Pancreas (tissue), 10 donors: ENCODE data around the gene NDUFV3. TPM values are rescaled to one million over a fixed set of nuclear protein-coding genes. Genes with fewer than 3 reads are reported as not detected.
"Not testable (repeated sequence)": the region's sequence is repeated elsewhere in the genome, so short reads cannot be mapped to it uniquely, and the experiment has no call there.

ENCODE experiments used
- ATAC-seq, 4 donors: fragments of 200-7000 bp; cut with Tn5 transposase; one replicate each; pipeline versions ENCODE4 v1.8.0 to v1.9.1; 2020; ENCODE audit warnings: mild to moderate bottlenecking in 4 of 4, moderate library complexity in 4 of 4
- DNase-seq, 6 donors: peaks; one replicate each; pipeline ENCODE4 v3.0.0-alpha.2; 2020
- FAIRE-seq: peaks from 2 replicates; lab custom pipeline; 2012; peaks lifted over from hg19 to GRCh38; lab: Jason Lieb, UNC
- H3K27ac ChIP-seq, 4 donors: fragments of 200-600 bp; sonication (generic); 1 replicate in 3 of 4; 2 replicates in 1 of 4; pipeline versions ENCODE4 v1.5.0 to v1.8.0; 2020
- H3K27me3 ChIP-seq, 4 donors: fragments of 200-600 bp; one replicate each; pipeline ENCODE4 v1.8.0; 2021
- H3K36me3 ChIP-seq, 3 donors: fragments of 200-600 bp; sonication (generic) in 1 of 3; one replicate each; pipeline versions ENCODE4 v1.5.0 to v1.8.0; 2020 to 2021
- H3K4me1 ChIP-seq, 3 donors: fragments of 200-600 bp; one replicate each; pipeline ENCODE4 v1.8.0; 2021
- H3K4me3 ChIP-seq, 4 donors: fragments of 200-600 bp; sonication (generic) in 2 of 4; one replicate each; pipeline versions ENCODE4 v1.5.0 to v1.8.0; 2020 to 2021
- H3K9me3 ChIP-seq, 4 donors: fragments of 200-600 bp; one replicate each; pipeline ENCODE4 v1.8.0; 2021
- whole genome bisulfite sequencing, 2 donors: extraction: QIAGEN DNeasy Blood & Tissue Kit; methylation state at CpG; one replicate each; pipeline ENCODE4 v1.1.7; 2013; 5-methylcytosine and 5-hydroxymethylcytosine counted together
- intact Hi-C, 3 donors: fragments of 100-400 bp; cut with DNase I; formaldehyde crosslinking; loops; one replicate each; pipeline versions ENCODE4 v1.11.1 to v1.14.2; 2022
- polyA plus RNA-seq, 2 donors: library from polyadenylated mRNA; stranded (reverse); fragments of 200-250 nt; gene quantifications; one replicate each; pipeline ENCODE4 v1.2.3, GENCODE V29; 2013
- total RNA-seq, 6 donors: library from RNA; stranded (reverse); fragmentation: NEBNext Ultra II Directional in 4 of 6; extraction: Animal tissue kit (Norgen Biotek cat#: 25700) in 4 of 6; gene quantifications; one replicate each; pipeline versions ENCODE4 v1.2.1 to v1.2.4, GENCODE V29; 2021 to 2023
- TF ChIP-seq, protein P1 (sequence below), 4 donors: fragments of 200-600 bp; sonication (generic) in 3 of 4; IDR thresholded peaks; one replicate each; pipeline versions ENCODE4 v1.5.0 to v1.8.0; 2021; ENCODE audit warnings: antibody characterized with exemption in 4 of 4
- donor health status: healthy with polysubstance abuse.
- donor health status: DM: no; HTN: no; CAD: no; lungs with moderate emphysema.
- donor health status: DM: no; HTN: no; CAD: no.
- donor health status: control.
- donor health status: control.
- donor health status: Bipolar disorder and iron deficiency.
- donor health status: DM: yes; HTN: yes; CAD: no.
- donor health status: DM: no; HTN: no; CAD: no.
- donor health status: DM: no; HTN: no; CAD: no.
- donor health status: DM: yes; HTN: yes; CAD: no.

NDUFV3 gene
- total and polyA plus RNA-seq, 8 donors, result 16.6 to 30.1 (median 20.8) TPM

DNA sequence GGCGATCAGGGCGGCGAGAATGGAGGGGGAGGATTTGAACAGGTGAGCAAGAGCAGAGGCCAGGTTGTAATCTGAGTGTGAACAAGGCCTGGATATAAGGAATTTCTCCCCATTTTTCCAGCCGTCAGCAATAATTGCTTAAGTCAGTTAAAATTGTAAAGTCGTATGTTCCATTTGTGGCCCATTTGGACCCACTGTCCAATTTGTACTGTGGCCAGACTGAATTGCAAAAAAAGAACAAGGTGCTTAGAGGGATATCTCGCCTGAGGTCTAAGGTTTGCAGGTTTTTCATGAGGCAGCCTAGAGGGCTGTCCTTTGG is 31.3 kb downstream of the NDUFV3 start:
- TF ChIP-seq, protein P1, sequence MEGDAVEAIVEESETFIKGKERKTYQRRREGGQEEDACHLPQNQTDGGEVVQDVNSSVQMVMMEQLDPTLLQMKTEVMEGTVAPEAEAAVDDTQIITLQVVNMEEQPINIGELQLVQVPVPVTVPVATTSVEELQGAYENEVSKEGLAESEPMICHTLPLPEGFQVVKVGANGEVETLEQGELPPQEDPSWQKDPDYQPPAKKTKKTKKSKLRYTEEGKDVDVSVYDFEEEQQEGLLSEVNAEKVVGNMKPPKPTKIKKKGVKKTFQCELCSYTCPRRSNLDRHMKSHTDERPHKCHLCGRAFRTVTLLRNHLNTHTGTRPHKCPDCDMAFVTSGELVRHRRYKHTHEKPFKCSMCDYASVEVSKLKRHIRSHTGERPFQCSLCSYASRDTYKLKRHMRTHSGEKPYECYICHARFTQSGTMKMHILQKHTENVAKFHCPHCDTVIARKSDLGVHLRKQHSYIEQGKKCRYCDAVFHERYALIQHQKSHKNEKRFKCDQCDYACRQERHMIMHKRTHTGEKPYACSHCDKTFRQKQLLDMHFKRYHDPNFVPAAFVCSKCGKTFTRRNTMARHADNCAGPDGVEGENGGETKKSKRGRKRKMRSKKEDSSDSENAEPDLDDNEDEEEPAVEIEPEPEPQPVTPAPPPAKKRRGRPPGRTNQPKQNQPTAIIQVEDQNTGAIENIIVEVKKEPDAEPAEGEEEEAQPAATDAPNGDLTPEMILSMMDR (IDR thresholded peaks at IDR 0.05), result no peak
- Histone ChIP-seq H3K9me3 (no peaks in the 10 kb centered on the region), H3K27ac (no peak overlapping the region), H3K27me3 (no peaks in the 10 kb centered on the region), H3K4me3 (no peak overlapping the region), H3K4me1 (peaks cover 0 to 4% (median 0%) of the 10 kb centered on the region in 3 donors), H3K36me3 (no peaks in the 10 kb centered on the region)
- no peak for DNase-seq
- no peak for ATAC-seq
- 90% methylated on average over 6 of the region's 6 CpGs for WGBS, 2 donors
- intact Hi-C loops, result no loop called here
- no peak for FAIRE-seq

DNA sequence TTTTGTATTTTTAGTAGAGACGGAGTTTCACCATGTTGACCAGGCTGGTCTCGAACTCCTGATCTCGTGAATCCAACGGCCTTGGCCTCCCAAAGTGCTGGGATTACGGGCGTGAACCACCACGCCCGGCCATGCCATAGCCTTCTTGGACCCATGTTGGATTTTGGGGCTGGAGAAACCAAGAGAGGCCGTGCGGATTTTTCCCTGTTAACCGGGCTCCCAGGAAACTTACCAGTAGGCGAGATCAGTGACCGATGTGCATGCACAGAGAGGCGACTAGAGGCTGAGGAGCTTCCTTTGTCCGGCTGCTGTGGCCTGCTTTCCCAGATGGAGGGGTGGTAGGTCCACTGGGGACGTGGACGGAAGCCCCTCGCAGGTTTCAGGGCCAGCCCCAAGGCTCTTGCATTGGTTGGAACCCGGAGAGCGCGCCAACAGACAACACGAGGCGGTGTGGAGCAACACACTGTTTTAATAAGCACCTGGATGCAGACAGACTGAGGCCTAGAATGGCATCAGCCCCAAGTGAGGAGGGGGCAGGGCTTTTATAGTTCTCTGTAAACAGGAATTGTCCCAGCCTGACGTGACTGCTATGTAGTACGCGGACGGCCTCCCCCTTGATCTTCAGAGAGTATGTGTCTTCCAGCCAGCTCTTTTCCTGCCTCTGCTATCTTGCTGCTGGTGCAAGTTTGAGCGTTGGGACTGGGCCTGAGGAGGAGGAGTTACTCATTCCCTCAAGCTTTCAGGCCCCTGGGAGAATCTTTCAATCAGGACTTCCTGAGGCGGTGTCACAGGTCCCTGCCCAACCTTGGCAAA is 32.2 kb downstream of the NDUFV3 start, which contains the start of gene ERVH48-1:
Gene ERVH48-1, minus strand, starts transcription at position 517 of the 813 bp plus-strand sequence. CDS start 6,624 bp downstream, outside the sequence.
- TF ChIP-seq, protein P1 (IDR thresholded peaks at IDR 0.05), result no peak
- DNase-seq, result peak in 1 of 6 donors; percentile 20
- FAIRE-seq, result no peak
- Histone ChIP-seq H3K4me1 (peaks cover 0 to 4% (median 0%) of the 10 kb centered on the region in 3 donors), H3K4me3 (no peak within 1 kb of the TSS), H3K36me3 (no peaks in the 10 kb centered on the region), H3K9me3 (no peaks in the 10 kb centered on the region), H3K27me3 (no peaks in the 10 kb centered on the region), H3K27ac (no peak within 1 kb of the TSS)
- no peak for ATAC-seq
- 92 to 95% methylated on average over 29 of the region's 29 CpGs for WGBS, 2 donors
- intact Hi-C loops, result no loop called here

DNA sequence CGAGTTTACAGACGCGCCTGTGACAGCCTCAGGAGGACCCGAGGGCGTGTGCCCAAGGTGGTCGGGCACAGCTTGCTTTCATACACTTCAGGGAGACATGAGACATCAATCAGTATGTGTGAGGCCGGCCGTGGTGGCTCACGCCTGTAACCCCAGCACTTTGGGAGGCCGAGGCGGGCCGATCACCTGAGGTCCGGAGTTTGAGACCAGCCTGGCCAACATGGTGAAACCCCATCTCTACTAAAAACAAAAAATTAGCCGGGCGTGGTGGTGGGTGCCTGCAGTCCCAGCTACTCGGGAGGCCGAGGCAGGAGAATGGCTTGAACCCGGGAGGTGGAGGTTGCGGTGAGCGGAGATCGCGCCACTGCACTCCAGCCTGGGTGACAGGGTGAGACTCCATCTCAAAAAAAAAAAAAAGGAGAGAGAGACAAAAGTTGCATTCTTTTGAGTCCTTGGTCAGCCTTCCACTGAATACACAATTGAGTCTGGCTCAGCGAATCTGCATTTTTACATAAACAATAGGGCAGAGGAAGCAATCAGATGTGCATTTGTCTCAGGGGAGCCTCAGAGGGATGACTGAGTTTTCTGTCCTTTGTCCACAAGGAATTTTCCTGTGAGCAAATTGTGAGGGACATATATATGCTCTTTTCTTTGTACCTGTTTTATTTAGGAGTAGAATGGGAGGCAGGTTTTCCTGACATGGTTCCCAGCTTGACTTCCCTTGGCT is 34.5 kb downstream of the NDUFV3 start:
- FAIRE-seq, ATAC-seq, H3K27me3 ChIP-seq, H3K27ac ChIP-seq, intact Hi-C loops, H3K36me3 ChIP-seq, H3K9me3 ChIP-seq, H3K4me1 ChIP-seq, H3K4me3 ChIP-seq: not testable (repeated sequence)
- WGBS, 2 donors, result 94% methylated on average over 23 of the region's 23 CpGs
- DNase-seq, result peak in 1 of 6 donors; percentile 27

DNA sequence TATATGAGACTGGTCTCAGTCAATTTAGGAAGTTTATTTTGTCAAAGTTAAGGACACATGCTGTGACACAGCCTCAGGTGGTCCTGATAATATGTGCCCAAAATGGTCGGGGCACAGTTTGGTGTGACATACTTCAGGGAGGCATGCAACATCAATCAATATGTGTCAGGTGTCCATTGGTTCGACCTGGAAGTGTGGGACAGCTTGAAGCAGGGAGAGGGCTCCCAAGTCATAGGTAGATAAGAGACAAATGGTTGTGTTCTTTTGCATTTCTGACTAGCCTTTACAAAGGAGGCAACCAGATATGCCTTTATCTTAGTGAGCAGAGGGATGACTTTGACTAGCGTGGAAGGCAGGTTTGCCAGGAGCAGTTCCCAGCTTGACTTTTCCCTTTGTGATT is 36.9 kb downstream of the NDUFV3 start:
- no peaks in the 10 kb centered on the region for H3K36me3 ChIP-seq
- peaks cover 0 to 5% (median 0%) of the 10 kb centered on the region in 3 donors for H3K4me1 ChIP-seq
- no peak for ATAC-seq
- H3K27me3 ChIP-seq, result no peaks in the 10 kb centered on the region
- no peak overlapping the region for H3K27ac ChIP-seq
- H3K9me3 ChIP-seq, result no peaks in the 10 kb centered on the region
- FAIRE-seq, result no peak
- DNase-seq, result no peak
- no peak overlapping the region for H3K4me3 ChIP-seq
- intact Hi-C loops, result no loop called here
- TF ChIP-seq, protein P1 (IDR thresholded peaks at IDR 0.05), result no peak
- 53 to 56% methylated on average over 3 of the region's 3 CpGs for WGBS, 2 donors

DNA sequence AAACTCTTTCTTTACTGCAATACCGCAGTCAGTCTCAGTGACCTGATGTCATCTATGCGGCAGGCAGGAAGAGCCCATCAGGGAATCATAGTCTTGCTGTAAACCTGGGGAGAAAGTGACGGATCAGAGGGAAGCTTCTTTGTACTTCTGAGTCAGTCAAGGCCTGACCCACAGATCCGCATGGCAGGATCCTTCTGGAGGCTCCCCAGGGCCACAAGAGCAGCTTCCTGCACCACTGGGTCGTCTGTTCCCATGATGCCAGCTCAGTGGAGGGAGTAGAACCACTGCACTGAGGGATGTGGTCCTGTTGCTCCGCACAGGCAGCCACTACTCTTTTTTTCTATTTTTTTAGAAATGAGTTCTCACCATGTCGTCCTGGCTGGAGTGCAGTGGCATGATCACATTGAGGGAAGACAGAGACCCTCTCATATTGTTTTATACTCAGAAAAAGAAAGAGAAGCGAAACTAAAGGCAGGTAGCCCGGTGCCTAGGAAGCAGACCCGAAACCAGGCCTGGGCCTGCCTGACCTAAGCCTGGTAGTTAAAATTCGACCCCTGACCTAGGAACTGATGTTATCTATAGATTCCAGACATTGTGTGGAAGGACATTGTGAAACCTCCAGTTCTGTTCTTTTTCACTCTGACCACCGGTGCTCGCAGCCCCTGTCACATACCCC is 38.6 kb downstream of the NDUFV3 start:
- Histone ChIP-seq H3K27me3 (no peaks in the 10 kb centered on the region), H3K9me3 (no peaks in the 10 kb centered on the region), H3K27ac (no peak overlapping the region), H3K4me3 (no peak overlapping the region), H3K4me1 (peaks cover 0 to 5% (median 0%) of the 10 kb centered on the region in 3 donors), H3K36me3 (no peaks in the 10 kb centered on the region)
- 91 to 94% methylated on average over 13 of the region's 13 CpGs for WGBS, 2 donors
- intact Hi-C loops, result no loop called here
- TF ChIP-seq, protein P1 (IDR thresholded peaks at IDR 0.05), result no peak
- FAIRE-seq (no peak), ATAC-seq (no peak), DNase-seq (peak in 1 of 6 donors; percentile 30)

DNA sequence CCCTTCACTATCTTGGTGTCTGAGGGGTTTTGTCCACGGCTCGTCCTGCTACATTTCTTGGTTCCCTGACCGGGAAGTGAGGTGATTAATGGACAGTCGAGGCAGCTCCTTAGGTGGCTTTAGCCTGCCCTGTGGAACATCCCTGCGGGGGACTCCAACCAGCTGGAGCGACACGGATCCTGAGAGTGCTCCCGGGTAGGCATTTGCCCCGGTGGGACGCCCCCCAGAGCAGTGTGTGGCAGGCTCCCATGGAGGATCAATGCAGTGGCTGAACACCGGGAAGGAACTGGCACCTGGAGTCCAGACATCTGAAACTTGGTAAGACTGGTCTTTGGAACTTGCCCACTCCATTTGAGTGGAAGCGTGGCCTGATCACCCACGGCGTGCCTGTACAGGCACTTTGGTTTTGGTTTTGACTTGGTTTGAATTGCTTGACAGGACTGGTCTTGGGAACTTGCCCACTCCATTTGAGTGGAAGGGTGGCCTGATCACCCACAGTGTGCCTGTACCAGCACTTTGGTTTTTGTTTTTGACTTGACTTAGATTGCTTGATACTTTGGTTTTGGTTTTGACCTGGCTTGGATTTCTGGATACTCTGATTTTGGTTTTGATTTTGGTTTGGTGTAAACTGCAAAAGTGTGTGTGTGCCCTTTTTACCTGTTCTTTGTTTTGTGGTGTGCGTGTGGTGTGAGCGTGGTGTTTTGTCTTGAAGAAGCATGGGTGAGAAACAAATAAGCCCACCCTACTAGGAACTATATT is 39.4 kb downstream of the NDUFV3 start:
- DNase-seq, H3K9me3 ChIP-seq, H3K4me3 ChIP-seq, H3K4me1 ChIP-seq, FAIRE-seq, intact Hi-C loops, H3K36me3 ChIP-seq, H3K27me3 ChIP-seq, ATAC-seq: not testable (repeated sequence)
- 92 to 95% methylated on average over 16 of the region's 16 CpGs for WGBS, 2 donors
- peak overlapping the region in 3 of 4 donors; percentile 31 to 52 (median 50) for H3K27ac ChIP-seq
